ENCODE measurements around the gene SMURF2.
"Not testable (repeated sequence)": the region's sequence is repeated elsewhere in the genome, so short reads cannot be mapped to it uniquely, and the experiment has no call there.

Gene SMURF2

GRCh38 chr17:64661976-64662773 lies at the start of gene SMURF2:
Gene SMURF2, minus strand, starts transcription at chr17:64662307. Its CDS starts 427 bp downstream, at chr17:64661880.
- no peak for DNase-seq (ENCODE audit: low read depth)

- DNase-seq (ENCODE audit: low read depth): no peak
These were observed 47.4 kb upstream of the SMURF2 start for GRCh38 chr17:64709481-64709880.

- peak; percentile 100 for DNase-seq (ENCODE audit: low read depth)
These were observed 45.0 kb upstream of the SMURF2 start for GRCh38 chr17:64707050-64707591.

GRCh38 chr17:64706224-64707049 lies 44.3 kb upstream of the SMURF2 start:
- DNase-seq (ENCODE audit: low read depth): no peak

GRCh38 chr17:64702815-64703214 lies 40.7 kb upstream of the SMURF2 start:
- DNase-seq (ENCODE audit: low read depth): no peak

- DNase-seq (ENCODE audit: low read depth): no peak
These were observed 36.6 kb upstream of the SMURF2 start for GRCh38 chr17:64698725-64699124.

GRCh38 chr17:64694207-64694606 lies 32.1 kb upstream of the SMURF2 start:
- no peak for DNase-seq (ENCODE audit: low read depth)

- no peak for DNase-seq (ENCODE audit: low read depth)
These were observed 30.1 kb upstream of the SMURF2 start for GRCh38 chr17:64692187-64692586.

- DNase-seq (ENCODE audit: low read depth): no peak
These were observed 27.0 kb upstream of the SMURF2 start for GRCh38 chr17:64689106-64689505.

GRCh38 chr17:64688481-64688880 lies 26.4 kb upstream of the SMURF2 start:
- no peak for DNase-seq (ENCODE audit: low read depth)

- peak; percentile 89 for DNase-seq (ENCODE audit: low read depth)
These were observed 25.9 kb upstream of the SMURF2 start for GRCh38 chr17:64687961-64688360.

GRCh38 chr17:64687376-64687775 lies 25.3 kb upstream of the SMURF2 start:
- DNase-seq (ENCODE audit: low read depth): no peak

GRCh38 chr17:64686705-64687104 lies 24.6 kb upstream of the SMURF2 start:
- no peak for DNase-seq (ENCODE audit: low read depth)

- DNase-seq (ENCODE audit: low read depth): no peak
These were observed 23.6 kb upstream of the SMURF2 start for GRCh38 chr17:64685705-64686104.

- no peak for DNase-seq (ENCODE audit: low read depth)
These were observed 21.7 kb upstream of the SMURF2 start for GRCh38 chr17:64683796-64684195.

GRCh38 chr17:64682261-64683181 lies 20.4 kb upstream of the SMURF2 start:
- DNase-seq (ENCODE audit: low read depth): peak; percentile 90

GRCh38 chr17:64679710-64680216 lies 17.7 kb upstream of the SMURF2 start:
- DNase-seq (ENCODE audit: low read depth): peak; percentile 99

GRCh38 chr17:64676763-64677162 lies 14.7 kb upstream of the SMURF2 start:
- DNase-seq (ENCODE audit: low read depth): no peak

GRCh38 chr17:64670843-64671590 lies 8.9 kb upstream of the SMURF2 start:
- not testable (repeated sequence) for DNase-seq (ENCODE audit: low read depth)

GRCh38 chr17:64667807-64668721 lies 6.0 kb upstream of the SMURF2 start:
- DNase-seq (ENCODE audit: low read depth): not testable (repeated sequence)

Data from HS-5 (cell line).